Posterior vena cava (tissue), 2 donors: ENCODE results near the gene TRAIP. TPM values are rescaled to one million over a fixed set of nuclear protein-coding genes. Genes with fewer than 3 reads are reported as not detected.
"Not testable (repeated sequence)": the region's sequence is repeated elsewhere in the genome, so short reads cannot be mapped to it uniquely, and the experiment has no call there.

ENCODE experiments used
- DNase-seq: peaks from one replicate; pipeline ENCODE4 v3.0.0-alpha.2; 2020; ENCODE audit warnings: low spot score
- intact Hi-C, 2 donors: fragments of 100-400 bp; cut with DNase I; formaldehyde crosslinking; loops; one replicate each; pipeline versions ENCODE4 v1.14.1 to v1.14.2; 2022 to 2023
- total RNA-seq, 2 donors: library from RNA; stranded (reverse); fragmentation: NEBNext Ultra II Directional; extraction: Animal tissue kit (Norgen Biotek cat#: 25700); gene quantifications; one replicate each; pipeline ENCODE4 v1.2.1, GENCODE V29; 2021
- donor health status: DM: yes; HTN: yes; CAD: no.
- donor health status: DM: yes; HTN: yes; CAD: no.

The TRAIP gene
- total RNA-seq, 2 donors from 2014 or later, result 1.5 to 2.2 TPM

- no peak for DNase-seq
- intact Hi-C loops, result loop anchor here in 1 of 2 donors (5.0 kb wide), 1 partner anchor 106 kb away; no protein-coding TSS in a partner anchor
Measured at GRCh38 chr3:49801160-49801559, 55.2 kb downstream of the TRAIP start.

- peak; percentile 87 for DNase-seq
- intact Hi-C loops, result loop anchor here in 1 of 2 donors (5.0 kb wide), 1 partner anchor 108 kb away; no protein-coding TSS in a partner anchor
Measured at GRCh38 chr3:49799761-49800160, 56.6 kb downstream of the TRAIP start, which contains the start of gene CDHR4. Gene CDHR4, minus strand, starts transcription at chr3:49799873. Its CDS starts 61 bp downstream, at chr3:49799812.

GRCh38 chr3:49799105-49799504, 57.3 kb downstream of the TRAIP start:
- intact Hi-C loops, result no loop called here
- DNase-seq, result no peak

GRCh38 chr3:49794926-49795905, 61.1 kb downstream of the TRAIP start:
- intact Hi-C loops, result no loop called here
- peak; percentile 62 for DNase-seq

DNA sequence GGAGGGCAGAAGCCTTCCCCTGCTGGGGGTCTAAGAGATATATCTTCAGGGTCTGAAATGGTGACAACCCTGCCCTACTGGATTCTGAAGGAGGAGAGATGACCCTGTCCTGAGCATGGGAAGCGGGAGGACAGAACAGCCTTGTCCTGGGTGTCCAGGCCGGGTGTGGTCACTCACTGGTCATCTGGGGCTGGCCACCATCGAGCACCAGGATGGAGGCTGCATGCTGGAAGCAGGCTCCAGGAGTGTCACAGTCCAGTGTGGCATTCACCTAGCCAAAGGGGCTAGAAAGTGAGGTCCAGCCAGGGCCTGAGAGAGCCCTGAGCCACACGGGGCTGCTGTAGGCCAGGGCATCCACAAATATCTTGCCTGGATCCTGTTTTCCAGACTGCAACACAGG, 61.9 kb downstream of the TRAIP start:
- intact Hi-C loops, result no loop called here
- DNase-seq, result peak; percentile 51

DNA sequence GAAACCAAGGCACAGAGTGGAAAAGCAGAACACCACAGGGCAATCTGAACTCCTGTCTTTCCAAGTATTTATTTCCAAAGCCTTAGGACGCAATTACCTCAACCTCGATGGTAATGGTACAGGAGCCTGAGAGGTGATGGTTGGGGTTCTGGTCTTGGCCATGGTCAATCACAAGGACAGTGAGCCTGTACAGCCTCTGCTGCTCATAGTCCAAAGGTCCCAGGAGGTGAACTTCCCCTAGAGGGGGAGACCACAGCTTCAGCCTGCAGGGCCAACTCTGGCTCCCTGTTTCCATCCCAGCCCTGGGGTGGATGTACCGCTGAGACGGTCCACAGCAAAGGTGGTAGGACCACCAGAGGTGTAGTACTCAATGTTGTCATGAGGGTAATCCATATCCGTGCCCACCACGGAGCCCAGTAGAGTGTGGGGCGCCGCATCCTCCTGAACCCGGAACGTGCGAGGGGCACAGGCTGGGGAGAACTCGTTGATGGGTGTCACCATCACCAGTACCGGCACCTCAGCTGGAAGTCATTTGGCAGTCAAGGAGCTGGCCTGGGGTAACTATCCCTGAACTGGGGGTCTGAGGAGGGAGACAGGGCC, 62.8 kb downstream of the TRAIP start:
- intact Hi-C loops, result no loop called here
- DNase-seq, result peak; percentile 62

DNA sequence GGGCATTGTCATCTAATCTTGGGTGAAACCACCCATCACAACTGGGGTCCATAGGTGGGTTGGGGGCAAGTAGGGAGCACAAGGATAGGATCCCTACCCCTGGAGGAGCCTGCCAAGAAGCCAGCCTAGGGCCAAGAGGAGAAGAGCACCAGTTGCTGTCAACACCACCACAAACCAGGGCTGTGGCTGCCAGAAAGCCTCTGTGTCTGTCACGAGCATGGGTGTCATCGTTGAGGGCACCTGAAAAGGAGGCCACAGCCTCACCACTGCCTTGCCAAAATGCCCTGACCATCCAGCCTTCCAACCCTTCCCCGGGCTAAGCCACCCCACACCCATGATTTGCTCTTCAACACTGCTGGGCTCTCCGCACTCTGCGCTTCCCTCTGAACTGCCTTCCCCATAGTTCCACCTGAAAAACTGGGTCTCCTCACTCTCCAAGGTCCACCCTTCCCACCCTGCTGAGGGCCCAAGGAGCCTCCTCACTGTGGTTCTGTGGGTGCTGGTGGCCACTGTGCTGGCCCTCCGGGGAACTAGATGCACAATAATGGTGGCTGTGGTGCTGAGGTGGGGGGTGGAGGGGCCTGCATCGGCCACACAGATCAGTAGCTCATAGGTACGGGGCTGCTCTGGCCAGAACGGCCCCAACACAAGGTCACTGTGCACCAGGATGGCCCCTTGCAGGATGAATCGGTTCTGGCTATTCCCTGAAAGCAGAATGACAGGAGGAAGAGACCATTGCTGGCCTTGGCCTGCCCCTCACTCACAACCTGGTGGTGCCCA, 63.8 kb downstream of the TRAIP start:
- peak; percentile 52 for DNase-seq
- intact Hi-C loops, result no loop called here

GRCh38 chr3:49791571-49791970, 64.8 kb downstream of the TRAIP start:
- intact Hi-C loops, result no loop called here

DNA sequence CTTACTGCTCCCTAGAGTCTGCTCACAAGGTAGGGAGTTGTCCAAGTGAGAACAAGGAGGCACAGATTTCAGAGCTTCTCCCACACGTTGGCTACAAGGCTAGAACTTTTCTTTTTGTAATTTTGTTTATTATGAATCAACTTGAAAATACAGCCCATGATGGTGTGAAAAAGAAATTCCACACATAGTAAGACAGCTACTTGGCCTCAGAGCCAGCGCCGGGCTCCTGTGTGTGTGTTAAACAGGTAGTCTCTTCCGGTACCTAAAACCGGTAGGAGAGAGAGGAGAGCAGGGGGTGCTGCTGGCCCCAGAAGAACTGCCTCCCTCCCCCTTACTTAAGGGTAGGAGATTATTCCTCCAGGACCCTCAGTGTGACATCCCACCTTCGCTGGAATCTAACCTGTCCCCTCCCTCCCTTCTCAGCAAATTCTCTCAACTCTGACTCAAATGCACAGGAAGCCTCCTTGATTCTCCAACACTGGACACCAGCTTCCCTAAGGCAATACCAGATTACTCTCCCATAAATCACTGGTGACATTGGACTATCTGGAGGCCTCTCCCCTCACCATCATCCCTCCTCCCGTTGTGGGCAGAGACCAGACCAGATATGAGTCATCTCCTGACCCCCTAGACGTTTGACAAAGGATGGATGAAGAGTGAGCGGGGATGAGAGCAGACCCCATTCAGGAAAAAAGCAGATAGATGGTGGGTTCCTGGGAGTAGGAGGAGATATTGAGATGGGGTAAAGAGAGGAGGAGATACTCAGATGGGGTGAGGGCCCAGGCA, 65.5 kb downstream of the TRAIP start:
- intact Hi-C loops, result no loop called here
- DNase-seq, result peak; percentile 64

More at GRCh38 chr3:49791571-49791970, 64.8 kb downstream of the TRAIP start:
- peak; percentile 29 for DNase-seq

DNA sequence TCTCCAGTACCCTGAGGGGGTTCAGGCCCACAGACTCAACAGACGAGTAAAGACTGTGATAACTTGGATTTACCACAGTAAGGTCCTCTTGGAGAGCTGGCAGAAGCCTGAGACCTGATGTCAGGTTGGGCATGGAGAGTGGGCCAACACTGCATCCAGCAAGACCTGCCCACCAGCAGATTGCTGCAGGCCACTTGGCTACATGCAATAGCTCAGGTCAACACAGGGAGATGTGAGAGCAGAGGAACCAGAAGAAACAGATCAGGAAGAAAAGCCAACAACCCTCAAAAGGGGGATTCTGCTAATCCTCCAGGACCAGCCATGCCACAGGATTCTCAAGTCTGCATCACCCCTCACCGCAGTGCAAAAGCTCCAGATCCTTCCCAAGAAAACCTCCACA, 68.3 kb downstream of the TRAIP start:
- DNase-seq, result peak; percentile 25
- intact Hi-C loops, result no loop called here

DNA sequence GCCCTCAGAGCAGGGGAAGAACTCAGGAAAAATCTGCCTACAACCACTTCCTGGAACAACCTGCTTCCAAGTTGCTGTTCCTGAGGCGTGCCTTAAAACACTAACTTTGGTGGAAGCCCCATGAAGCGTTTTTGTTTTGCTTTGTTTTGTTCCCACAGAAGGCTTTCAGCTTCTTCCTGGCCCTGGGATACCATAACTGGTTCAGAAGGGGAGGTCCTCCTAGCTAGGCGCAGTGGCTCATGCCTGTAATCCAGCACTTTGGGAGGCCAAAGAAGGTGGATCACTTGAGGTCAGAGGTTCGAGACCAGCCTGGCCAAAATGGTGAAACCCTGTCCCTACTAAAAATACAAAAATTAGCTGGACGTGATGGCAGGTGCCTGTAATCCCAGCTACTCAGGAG, 68.8 kb downstream of the TRAIP start:
- DNase-seq, result peak; percentile 41
- intact Hi-C loops, result no loop called here

DNA sequence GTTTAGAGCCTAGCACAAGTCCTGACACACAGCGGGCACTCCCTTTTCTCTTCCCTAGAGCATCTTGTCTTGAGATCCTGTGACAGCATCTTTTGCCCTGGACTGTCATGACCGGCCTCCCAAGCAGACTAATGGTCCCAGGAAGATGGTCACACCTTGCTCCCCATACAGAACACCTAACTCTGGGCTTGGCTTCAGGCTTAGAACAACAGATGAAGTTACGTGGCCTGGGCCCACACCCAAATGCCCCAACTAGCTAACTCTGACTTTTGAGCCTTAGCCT, 69.2 kb downstream of the TRAIP start:
- intact Hi-C loops, result no loop called here
- peak; percentile 69 for DNase-seq

GRCh38 chr3:49786357-49787181, 69.8 kb downstream of the TRAIP start, which contains the start of gene IP6K1:
Gene IP6K1, minus strand, starts transcription at chr3:49786542. Its CDS starts 38,502 bp downstream, at chr3:49748040.
- intact Hi-C loops, result no loop called here
- peak; percentile 100 for DNase-seq

DNA sequence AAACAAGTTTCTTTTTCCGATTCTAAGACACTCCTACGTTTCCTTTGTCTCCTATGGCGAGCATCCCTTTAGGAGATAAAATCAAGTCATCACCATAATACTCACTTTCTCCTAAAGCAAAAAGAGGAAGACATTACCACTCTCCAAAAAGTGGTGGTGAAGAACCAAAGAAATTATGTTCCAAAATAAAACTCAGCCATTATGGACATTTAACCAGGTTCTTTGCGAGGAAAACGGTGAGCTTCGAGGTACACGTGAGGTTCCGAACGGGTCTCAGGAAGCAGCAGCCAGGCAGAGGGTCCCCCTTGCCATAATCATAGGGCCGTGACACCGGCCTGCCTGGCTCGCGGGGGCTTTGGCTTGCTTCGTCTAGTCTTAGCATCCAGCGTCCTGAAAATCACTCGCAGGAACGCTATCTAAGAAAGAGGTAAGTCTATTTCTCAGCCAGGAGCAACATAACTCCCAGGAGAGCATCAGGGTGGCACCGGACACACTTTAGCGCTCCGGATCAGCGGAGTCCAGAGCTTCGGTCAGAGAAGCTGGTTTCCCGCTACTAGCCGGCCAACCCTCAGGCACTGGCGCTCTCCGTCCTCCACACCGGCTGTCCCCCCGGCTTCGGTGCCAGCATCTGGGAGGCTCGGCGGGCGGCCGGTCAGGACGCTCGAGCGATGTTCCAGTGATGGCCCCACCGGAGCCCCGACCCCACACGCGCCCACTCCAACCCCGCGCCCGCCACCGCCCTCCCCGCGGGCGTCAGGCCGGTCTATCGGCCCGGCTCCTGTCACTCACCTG, 70.6 kb downstream of the TRAIP start:
- intact Hi-C loops, result no loop called here
- DNase-seq, result no peak

- intact Hi-C loops, result not testable (repeated sequence)
- DNase-seq, result peak; percentile 57
Measured at GRCh38 chr3:49782277-49782676, 74.1 kb downstream of the TRAIP start.

- peak; percentile 20 for DNase-seq
- intact Hi-C loops, result no loop called here
Measured at GRCh38 chr3:49781415-49782199, 74.8 kb downstream of the TRAIP start.
